Measurements from ENCODE around the gene ADAMTS20. TPM values are rescaled to one million over a fixed set of nuclear protein-coding genes. Genes with fewer than 3 reads are reported as not detected.

The ADAMTS20 gene
- total RNA-seq, 1 experiment from 2014 or later = 6.0 TPM

- no peak for ATAC-seq
- ChIA-PET POLR2A (no interaction called here), CTCF (interaction anchor here (1.2 kb wide), 1 partner anchor 12 kb away, joined by 5 read pairs; no protein-coding TSS in a partner anchor)
- no peaks in the 10 kb centered on the region for H3K4me1 Mint-ChIP-seq
- no peaks in the 10 kb centered on the region for H3K9me3 Mint-ChIP-seq
- DNase-seq (ENCODE audit: low spot score) = no peak
- H3K4me3 Mint-ChIP-seq = no peak overlapping the region
- TF ChIP-seq ZMAT4 (CRISPR knock-in tag; IDR thresholded peaks at IDR 0.05) = no peak
- no peak for TF ChIP-seq MXD4 (CRISPR knock-in tag; IDR thresholded peaks at IDR 0.05; ENCODE audit: borderline replicate concordance)
- no peak for TF ChIP-seq ZNF423 (CRISPR knock-in tag; IDR thresholded peaks at IDR 0.05)
- TF ChIP-seq PRDM15 (CRISPR knock-in tag; IDR thresholded peaks at IDR 0.05) = no peak
- no peak for TF ChIP-seq CREM (CRISPR knock-in tag; IDR thresholded peaks at IDR 0.05)
- no peak for TF ChIP-seq HMGA2 (CRISPR knock-in tag; IDR thresholded peaks at IDR 0.05)
- no peak for TF ChIP-seq OVOL2 (CRISPR knock-in tag; IDR thresholded peaks at IDR 0.05; ENCODE audit: borderline replicate concordance)
- no peak for TF ChIP-seq CBFB (CRISPR knock-in tag; IDR thresholded peaks at IDR 0.05; ENCODE audit: low read depth)
- no peak for TF ChIP-seq ZNF396 (CRISPR knock-in tag; IDR thresholded peaks at IDR 0.05; ENCODE audit: borderline replicate concordance)
- TF ChIP-seq RELA (CRISPR knock-in tag; IDR thresholded peaks at IDR 0.05; ENCODE audit: borderline replicate concordance) = no peak
- no peak for TF ChIP-seq ZNF281 (CRISPR knock-in tag; IDR thresholded peaks at IDR 0.05)
- TF ChIP-seq NR2C2 (CRISPR knock-in tag; IDR thresholded peaks at IDR 0.05) = no peak
- TF ChIP-seq JUN (CRISPR knock-in tag; IDR thresholded peaks at IDR 0.05) = no peak
- TF ChIP-seq ZNF425 (CRISPR knock-in tag; conservative IDR thresholded peaks at IDR 0.05) = no peak
- TF ChIP-seq ATF6 (CRISPR knock-in tag; IDR thresholded peaks at IDR 0.05) = no peak
- TF ChIP-seq CDX4 (CRISPR knock-in tag; IDR thresholded peaks at IDR 0.05; ENCODE audit: borderline replicate concordance) = no peak
- no peak for TF ChIP-seq ERG (CRISPR knock-in tag; IDR thresholded peaks at IDR 0.05)
- no peak for TF ChIP-seq NFE2L1 (CRISPR knock-in tag; IDR thresholded peaks at IDR 0.05)
- H3K27ac Mint-ChIP-seq = no peak overlapping the region
- no peaks in the 10 kb centered on the region for H3K27me3 Mint-ChIP-seq (ENCODE audit: low read depth)
- H3K36me3 Mint-ChIP-seq = no peaks in the 10 kb centered on the region
These were observed 34.7 kb upstream of the ADAMTS20 start for GRCh38 chr12:43586646-43587245.

All from WTC11 (cell line).